ENCODE results near the gene GAB1.

GRCh38 chr4:143313996-143314395 lies 22.7 kb upstream of the GAB1 start:
- no peak for TF ChIP-seq EZH2 (IDR thresholded peaks at IDR 0.05; ENCODE audit: borderline replicate concordance, low read length)
- no peak for TF ChIP-seq CTCF (IDR thresholded peaks at IDR 0.05; ENCODE audit: low read length)
